Fibroblast of peridontal ligament (primary cell): ENCODE data around the gene CNOT4.
"Not testable (repeated sequence)": the region's sequence is repeated elsewhere in the genome, so short reads cannot be mapped to it uniquely, and the experiment has no call there.

ENCODE experiments used
- DNase-seq: peaks from one replicate; pipeline ENCODE4 v3.0.0-alpha.2; 2010; ENCODE audit errors: extremely low read depth

Gene CNOT4

GRCh38 chr7:135454060-135454459 is 55.8 kb downstream of the CNOT4 start:
- DNase-seq, result no peak

DNA sequence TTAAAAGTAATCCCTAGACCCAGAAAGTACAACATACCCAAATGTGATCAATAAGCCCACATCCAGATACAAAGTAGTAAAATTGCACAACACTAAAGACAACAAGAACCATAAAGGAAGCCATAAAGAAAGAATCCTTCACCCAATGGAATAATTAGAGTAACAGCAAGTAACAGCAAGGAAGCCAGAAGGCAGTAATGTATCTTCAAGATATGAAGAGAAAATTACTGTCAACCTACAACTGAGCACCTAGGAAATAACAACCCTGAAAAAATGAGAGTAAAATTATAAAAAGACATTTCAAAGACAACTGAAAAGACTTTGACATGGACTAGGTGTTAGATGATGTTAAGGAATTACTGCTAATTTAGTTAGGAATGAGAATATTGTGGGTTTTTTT is 60.5 kb downstream of the CNOT4 start:
- no peak for DNase-seq

- peak; percentile 25 for DNase-seq
Measured at GRCh38 chr7:135448753-135449152, 61.1 kb downstream of the CNOT4 start.

DNA sequence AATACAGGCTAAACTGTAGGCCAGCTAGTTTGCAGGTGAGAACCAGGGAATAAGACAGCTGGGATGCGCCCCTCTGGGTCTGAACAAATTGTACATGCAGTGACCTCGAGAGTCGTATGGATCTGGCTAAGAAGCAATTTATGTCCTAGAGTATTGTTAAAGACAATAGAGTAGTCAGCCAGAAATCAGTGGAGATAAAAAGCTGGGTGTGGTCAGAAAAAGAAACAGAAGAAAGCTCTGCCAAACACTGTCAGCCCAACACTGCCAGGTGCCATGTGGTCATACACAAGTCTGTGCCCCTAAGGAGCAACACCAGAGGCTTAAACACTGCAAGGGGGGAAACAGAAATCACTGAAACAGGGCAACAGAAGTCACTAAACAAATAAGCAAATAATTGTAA is 62.2 kb downstream of the CNOT4 start:
- DNase-seq, result no peak

DNA sequence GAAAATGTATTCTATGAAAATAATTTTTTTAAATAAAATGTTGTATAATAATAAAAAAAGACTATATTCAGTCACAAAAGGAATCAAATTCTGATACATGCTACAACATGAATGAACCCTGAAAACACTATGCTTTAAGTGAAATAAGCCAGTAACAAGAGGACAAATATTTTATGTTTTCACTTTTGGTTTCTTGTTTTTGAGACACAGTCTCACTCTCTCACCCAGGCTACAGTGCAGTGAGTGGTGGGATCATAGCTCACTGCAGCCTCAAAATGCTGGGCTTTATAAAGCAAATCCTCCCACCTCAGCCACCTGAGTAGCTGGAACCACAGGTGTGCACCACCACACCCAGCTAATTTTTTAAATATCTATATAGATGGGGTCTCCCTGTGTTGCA is 64.2 kb downstream of the CNOT4 start:
- DNase-seq, result no peak

DNA sequence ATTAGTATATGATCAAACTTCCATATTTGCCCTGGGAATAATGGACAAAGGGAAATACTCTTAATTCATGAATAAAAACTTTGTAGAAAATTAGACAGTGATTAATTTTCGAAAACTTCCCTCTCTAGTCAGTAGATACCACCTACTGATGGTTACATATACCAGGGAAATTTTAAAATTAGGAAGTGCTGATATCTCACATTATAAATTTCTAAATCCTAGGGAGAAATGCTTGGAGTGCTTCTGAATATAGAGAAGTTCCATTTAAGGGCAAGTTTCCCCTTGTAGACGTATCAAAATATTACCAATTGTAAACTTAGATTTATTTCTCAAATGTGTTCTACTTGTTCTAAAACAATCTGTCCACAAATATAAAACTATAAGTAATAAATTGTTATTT is 64.6 kb downstream of the CNOT4 start:
- DNase-seq, result not testable (repeated sequence)

- peak; percentile 7 for DNase-seq
Measured at GRCh38 chr7:135441791-135442190, 68.1 kb downstream of the CNOT4 start.

- peak; percentile 56 for DNase-seq
Measured at GRCh38 chr7:135434047-135434446, 75.9 kb downstream of the CNOT4 start.

DNA sequence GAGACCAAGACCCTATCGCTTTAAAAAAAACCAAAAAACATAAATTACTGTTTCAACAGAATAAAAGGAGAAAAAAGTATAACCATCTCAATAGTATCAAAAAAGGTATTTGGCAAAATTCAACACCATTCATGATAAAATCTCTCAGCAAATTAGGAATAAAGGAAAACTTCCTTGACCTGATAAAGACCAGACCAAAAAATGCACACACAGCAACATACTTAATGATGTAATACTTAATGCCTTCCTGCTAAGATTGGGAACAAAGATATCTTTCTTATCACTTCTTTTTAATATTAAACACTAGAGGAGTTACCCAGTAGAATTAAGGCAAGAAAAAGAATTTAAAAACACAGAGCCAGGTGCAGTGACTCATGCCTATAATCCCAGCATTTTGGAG is 79.3 kb downstream of the CNOT4 start:
- no peak for DNase-seq

- DNase-seq, result no peak
Measured at GRCh38 chr7:135428879-135429278, 81.0 kb downstream of the CNOT4 start.

DNA sequence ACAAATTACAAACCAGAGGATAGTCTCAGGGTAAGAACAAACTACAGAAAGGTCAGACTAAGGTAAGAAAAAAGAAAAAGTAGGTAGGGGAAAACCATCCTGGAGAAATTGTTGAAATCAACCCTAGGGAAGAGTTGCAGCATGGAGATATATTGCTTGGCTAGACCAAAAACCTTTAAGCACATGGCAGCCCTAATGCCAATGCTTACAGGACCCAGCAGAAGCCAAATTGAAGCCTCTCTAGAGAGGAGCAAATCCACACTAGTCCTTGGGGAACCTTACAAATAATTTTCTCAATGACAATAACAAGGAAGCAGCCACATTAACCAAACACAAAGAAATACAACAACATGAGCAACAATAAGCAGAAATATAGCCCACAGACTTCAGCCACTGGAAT is 81.9 kb downstream of the CNOT4 start:
- DNase-seq, result no peak

DNA sequence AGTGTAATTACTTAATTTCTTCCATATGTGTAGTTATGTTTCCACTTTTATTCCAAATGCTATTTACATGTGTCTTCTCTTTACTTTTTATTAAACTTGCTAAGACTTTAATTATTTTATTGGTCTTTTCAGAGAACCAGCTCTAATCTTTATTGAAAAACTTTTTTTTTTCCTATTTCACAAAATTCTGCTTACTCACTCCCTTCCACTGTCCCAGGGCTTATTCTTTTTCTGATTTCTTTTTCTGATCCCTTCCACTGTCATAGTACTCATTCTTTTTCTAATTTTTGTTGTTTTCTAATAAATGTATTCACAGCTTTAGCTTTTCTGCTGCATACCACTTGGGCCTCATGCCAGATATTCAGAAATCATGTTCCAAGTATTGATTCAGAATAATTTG is 82.7 kb downstream of the CNOT4 start:
- DNase-seq, result no peak

DNA sequence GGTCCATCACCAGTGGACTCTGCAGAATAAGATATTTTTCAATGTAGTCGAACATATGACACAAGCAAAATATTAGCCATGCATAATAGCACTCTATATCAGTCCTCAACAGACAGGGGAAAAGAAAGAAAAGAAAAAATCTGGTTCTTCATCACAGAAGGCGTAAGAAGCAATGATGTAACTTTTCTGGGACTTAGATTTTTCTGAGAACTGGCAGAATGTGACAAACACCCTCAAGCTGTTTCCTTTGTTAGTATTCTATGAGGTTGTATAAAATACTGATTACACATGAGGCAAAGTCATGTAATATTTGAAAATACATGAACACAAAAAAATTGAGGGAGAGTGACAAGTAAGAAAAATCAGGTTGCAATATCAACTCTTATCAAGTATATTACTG is 84.9 kb downstream of the CNOT4 start:
- DNase-seq, result no peak

GRCh38 chr7:135420786-135421185 is 89.1 kb downstream of the CNOT4 start:
- no peak for DNase-seq

GRCh38 chr7:135416431-135416830 is 93.5 kb downstream of the CNOT4 start:
- no peak for DNase-seq

DNA sequence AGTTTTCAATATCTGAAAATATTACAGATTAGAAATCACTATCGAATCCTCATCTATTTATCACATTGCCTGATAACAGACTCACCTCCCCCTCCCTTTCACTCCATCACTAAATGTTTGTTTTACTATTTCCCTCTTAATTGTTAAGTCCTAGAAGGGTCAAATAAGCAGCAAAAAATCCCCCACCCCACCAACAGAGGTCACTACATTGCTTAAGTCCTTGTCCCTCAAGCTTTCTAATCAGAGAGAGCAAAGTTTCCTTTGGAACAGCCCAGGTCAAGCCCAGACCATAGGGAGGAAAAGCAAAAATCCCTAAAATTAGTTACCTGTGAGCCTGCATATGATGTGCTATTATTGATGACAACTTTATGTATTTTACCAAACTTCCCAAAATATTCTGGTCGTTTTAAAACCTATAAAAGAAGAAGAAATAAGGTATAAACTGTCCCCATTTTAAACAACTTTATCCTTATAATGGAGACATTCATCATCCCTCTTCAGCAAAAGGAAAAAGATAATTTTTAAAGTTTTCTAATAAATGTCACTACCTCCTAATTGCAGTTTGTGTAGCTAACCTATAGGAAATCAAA is 95.0 kb downstream of the CNOT4 start:
- DNase-seq, result peak; percentile 72

GRCh38 chr7:135414208-135414607 is 95.7 kb downstream of the CNOT4 start:
- no peak for DNase-seq

- DNase-seq, result no peak
Measured at GRCh38 chr7:135411098-135411497, 98.8 kb downstream of the CNOT4 start.

GRCh38 chr7:135410543-135410942 is 99.4 kb downstream of the CNOT4 start:
- no peak for DNase-seq

DNA sequence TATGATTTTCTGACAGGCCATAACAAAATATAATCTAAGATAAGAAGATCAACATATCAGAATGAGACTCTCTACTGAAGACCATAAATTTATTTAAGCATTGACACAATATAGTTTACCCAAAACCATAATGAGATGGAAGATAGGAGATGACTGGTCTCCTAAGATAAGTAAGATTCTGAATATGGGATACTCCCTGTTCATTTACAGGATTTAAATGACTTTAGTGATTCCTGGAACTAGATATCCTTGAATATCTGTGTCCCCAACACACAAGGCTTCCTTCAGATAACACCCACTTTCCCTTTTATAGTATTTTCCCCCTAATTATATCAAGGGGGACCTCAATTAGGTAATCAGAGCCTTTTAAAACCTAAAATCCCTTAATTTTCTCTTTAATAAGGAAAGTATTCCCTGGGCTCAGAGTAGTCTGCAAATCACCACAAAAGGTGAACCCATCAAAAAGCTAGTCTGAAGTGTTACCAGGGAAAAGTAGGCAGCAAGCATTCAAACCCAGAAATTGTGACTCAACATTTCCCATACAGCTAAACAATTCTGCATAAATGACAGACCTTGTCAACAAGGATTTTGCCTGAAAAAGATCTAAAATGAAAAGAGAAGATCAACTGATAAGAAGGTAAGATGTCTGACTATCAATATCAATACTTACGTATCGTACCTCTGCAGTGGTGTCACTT is 99.9 kb downstream of the CNOT4 start:
- no peak for DNase-seq

DNA sequence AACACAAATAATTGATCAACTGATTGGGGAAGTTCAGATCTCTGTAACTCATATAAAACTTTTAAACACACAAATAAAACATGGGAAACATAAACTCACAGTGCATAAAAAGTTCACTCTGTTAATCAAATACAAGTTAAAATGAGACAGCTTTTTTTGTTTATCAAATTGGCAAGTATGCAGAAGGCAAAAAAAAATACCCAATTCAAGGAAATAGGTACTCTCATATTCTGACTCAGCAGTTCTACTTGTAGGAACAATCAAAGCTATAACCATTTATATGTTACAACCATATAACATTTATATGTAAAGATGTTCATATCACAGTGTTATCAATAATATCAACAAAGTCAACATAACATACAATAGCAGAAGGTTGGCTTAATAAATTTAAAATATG is 102.0 kb downstream of the CNOT4 start:
- no peak for DNase-seq

GRCh38 chr7:135406918-135407317 is 103.0 kb downstream of the CNOT4 start:
- no peak for DNase-seq

GRCh38 chr7:135405969-135406368 is 103.9 kb downstream of the CNOT4 start:
- DNase-seq, result no peak

DNA sequence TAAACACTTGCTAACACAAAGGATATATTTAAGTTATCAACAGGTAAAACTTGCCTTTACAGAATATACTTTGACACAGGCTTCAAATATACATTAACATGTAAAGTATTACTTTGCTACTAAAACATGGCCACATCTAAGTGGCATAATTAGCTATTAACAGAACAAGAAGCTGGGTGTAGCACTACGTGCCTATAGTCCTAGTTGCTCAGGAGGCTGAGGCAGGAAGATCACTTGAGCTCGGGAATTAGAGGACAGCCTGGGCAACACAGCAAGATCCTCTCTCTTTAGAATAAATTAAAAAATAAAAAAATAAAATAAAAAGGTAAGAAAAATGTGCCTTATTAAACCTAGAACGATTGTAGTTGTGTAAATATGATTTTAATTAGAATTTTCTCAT is 106.6 kb downstream of the CNOT4 start:
- DNase-seq, result no peak
